ENCODE data around the gene IFT43. TPM values are rescaled to one million over a fixed set of nuclear protein-coding genes. Genes with fewer than 3 reads are reported as not detected.

IFT43 gene
- total and polyA plus RNA-seq, 2 donors (not counting 1 experiment from before 2014, with no cell fraction given), result 35.2 to 54.9 TPM

GRCh38 chr14:76100236-76100635, 114.7 kb downstream of the IFT43 start:
- no peak overlapping the region for H3K27ac ChIP-seq (ENCODE audit: insufficient read depth, low read length)
- no peak overlapping the region for H3K4me2 ChIP-seq (ENCODE audit: extremely low read depth, insufficient read depth, low read length)
- H3K36me3 ChIP-seq (ENCODE audit: control insufficient read depth, insufficient read depth, low read length), result no peaks in the 10 kb centered on the region
- peaks cover 4% of the 10 kb centered on the region for H3K27me3 ChIP-seq (ENCODE audit: control insufficient read depth, insufficient read depth, low read length)
- H3K9me3 ChIP-seq (ENCODE audit: control insufficient read depth, insufficient read depth, low read depth, low read length), result no peaks in the 10 kb centered on the region
- H4K20me1 ChIP-seq (ENCODE audit: control insufficient read depth, extremely low read depth, insufficient read depth, low read length), result no peaks in the 10 kb centered on the region
- no peak for DNase-seq (ENCODE audit: low read depth in 2 of 2)
- no peak overlapping the region for H2AFZ ChIP-seq (ENCODE audit: low read length)
- no peaks in the 10 kb centered on the region for H3K4me1 ChIP-seq (ENCODE audit: control insufficient read depth, extremely low read depth, insufficient read depth, low read length)
- no peak overlapping the region for H3K9ac ChIP-seq (ENCODE audit: insufficient read depth, low read length)
- H3K79me2 ChIP-seq (ENCODE audit: control insufficient read depth, insufficient read depth, low read length), result no peaks in the 10 kb centered on the region
- TF ChIP-seq, protein P1, sequence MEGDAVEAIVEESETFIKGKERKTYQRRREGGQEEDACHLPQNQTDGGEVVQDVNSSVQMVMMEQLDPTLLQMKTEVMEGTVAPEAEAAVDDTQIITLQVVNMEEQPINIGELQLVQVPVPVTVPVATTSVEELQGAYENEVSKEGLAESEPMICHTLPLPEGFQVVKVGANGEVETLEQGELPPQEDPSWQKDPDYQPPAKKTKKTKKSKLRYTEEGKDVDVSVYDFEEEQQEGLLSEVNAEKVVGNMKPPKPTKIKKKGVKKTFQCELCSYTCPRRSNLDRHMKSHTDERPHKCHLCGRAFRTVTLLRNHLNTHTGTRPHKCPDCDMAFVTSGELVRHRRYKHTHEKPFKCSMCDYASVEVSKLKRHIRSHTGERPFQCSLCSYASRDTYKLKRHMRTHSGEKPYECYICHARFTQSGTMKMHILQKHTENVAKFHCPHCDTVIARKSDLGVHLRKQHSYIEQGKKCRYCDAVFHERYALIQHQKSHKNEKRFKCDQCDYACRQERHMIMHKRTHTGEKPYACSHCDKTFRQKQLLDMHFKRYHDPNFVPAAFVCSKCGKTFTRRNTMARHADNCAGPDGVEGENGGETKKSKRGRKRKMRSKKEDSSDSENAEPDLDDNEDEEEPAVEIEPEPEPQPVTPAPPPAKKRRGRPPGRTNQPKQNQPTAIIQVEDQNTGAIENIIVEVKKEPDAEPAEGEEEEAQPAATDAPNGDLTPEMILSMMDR (conservative IDR thresholded peaks at IDR 0.05 in 1 of 2, IDR thresholded peaks at IDR 0.05 in 1 of 2; ENCODE audit: low read depth in 1 of 2, low read length in 2 of 2), result no peak
- TF ChIP-seq EZH2 (IDR thresholded peaks at IDR 0.05; ENCODE audit: low read length, missing control alignments), result no peak
- H3K4me3 ChIP-seq (replicated peaks in 1 of 4; ENCODE audit: control extremely low read depth in 1 of 4, insufficient read depth in 1 of 4, low read depth in 3 of 4, low read length in 4 of 4), result no peak overlapping the region

DNA sequence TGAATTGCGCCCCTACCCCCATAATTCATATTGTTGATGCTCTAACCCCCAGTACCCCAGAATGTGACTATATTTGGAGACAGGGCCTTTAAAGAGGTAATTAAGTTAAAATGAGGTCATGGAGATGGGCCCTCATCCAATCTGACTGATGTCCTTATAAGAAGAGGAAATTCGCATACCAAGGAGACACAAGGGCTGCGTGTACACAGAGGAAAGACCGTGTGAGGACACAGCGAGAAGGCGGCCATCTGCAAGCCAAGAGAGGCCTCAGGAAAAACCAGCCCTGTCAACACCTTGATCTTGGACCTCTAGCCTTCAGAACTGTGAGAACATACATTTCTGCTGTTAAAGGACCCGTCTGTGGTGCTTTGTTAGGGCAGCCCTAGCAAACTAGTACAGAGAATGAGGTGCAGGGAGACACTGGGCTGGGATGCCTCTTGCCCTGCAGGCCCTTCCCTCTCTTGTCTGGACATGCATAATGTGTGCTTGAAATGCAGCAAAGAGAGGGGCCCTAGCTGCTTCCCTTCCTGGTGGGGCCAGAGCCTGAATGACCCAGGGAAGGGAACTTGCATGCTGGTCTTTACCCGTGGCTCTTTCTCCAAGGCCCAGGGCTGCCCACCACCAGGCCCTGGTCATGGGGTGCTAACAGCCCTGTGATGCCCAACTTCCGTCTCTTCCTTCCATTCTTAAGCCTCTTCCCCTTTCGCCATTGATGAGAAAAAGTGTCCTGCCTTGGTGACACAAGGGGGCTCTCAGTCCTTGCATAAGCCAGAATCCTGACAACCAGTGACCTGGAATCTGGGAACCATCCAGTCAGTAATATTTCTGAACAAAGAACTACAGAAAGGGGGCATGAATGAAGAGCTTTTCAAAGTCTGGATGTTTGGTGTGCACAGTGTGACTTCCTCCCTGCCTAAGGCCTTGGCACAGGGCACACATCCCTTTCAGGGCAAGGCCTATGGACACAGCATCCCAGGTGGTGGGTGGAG, 116.1 kb downstream of the IFT43 start:
- H3K9me3 ChIP-seq (ENCODE audit: control insufficient read depth, insufficient read depth, low read depth, low read length), result no peaks in the 10 kb centered on the region

DNA sequence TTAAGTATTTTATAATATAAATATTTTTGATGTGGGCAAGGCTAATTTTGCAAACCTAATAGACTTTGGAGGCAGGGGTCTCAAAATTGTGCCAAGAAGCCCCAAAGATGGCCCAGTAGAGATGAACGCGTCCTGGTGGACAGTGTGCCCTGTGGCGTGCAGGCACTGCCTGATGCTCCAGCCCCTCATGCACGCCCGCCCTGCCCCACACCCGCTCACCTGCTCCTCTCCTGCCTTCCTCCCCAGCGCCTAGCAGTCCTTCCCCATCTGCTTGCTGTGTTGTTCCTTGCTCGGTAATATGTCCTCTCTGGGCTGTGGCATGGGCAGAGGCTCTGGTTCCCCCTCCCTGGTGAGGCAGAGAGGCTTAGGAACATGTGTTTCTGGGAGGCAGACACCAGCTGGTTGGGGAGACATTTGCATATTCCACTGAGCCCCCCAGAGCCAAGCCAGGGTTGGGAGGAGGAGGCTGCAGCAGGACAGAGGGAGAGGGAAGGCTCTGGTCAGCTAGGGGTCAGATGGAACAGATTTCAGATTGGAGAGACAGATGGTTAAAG, 119.3 kb downstream of the IFT43 start:
- H3K9me3 ChIP-seq (ENCODE audit: control insufficient read depth, insufficient read depth, low read depth, low read length), result no peaks in the 10 kb centered on the region
- no peaks in the 10 kb centered on the region for H3K79me2 ChIP-seq (ENCODE audit: control insufficient read depth, insufficient read depth, low read length)
- H3K27me3 ChIP-seq (ENCODE audit: control insufficient read depth, insufficient read depth, low read length), result peaks cover 7% of the 10 kb centered on the region
- no peak overlapping the region for H3K9ac ChIP-seq (ENCODE audit: insufficient read depth, low read length)
- TF ChIP-seq, protein P1 (conservative IDR thresholded peaks at IDR 0.05 in 1 of 2, IDR thresholded peaks at IDR 0.05 in 1 of 2; ENCODE audit: low read depth in 1 of 2, low read length in 2 of 2), result no peak
- no peak for TF ChIP-seq EZH2 (IDR thresholded peaks at IDR 0.05; ENCODE audit: low read length, missing control alignments)
- H3K4me1 ChIP-seq (ENCODE audit: control insufficient read depth, extremely low read depth, insufficient read depth, low read length), result no peaks in the 10 kb centered on the region
- no peaks in the 10 kb centered on the region for H4K20me1 ChIP-seq (ENCODE audit: control insufficient read depth, extremely low read depth, insufficient read depth, low read length)
- H3K27ac ChIP-seq (ENCODE audit: insufficient read depth, low read length), result no peak overlapping the region
- H3K4me3 ChIP-seq (replicated peaks in 1 of 4; ENCODE audit: control extremely low read depth in 1 of 4, insufficient read depth in 1 of 4, low read depth in 3 of 4, low read length in 4 of 4), result no peak overlapping the region
- no peaks in the 10 kb centered on the region for H3K36me3 ChIP-seq (ENCODE audit: control insufficient read depth, insufficient read depth, low read length)
- H3K4me2 ChIP-seq (ENCODE audit: extremely low read depth, insufficient read depth, low read length), result no peak overlapping the region
- H2AFZ ChIP-seq (ENCODE audit: low read length), result no peak overlapping the region
- no peak for DNase-seq (ENCODE audit: low read depth in 2 of 2)

More for the DNA sequence above, 116.1 kb downstream of the IFT43 start:
- Histone ChIP-seq H3K27me3 (ENCODE audit: control insufficient read depth, insufficient read depth, low read length) (peaks cover 4% of the 10 kb centered on the region), H3K79me2 (ENCODE audit: control insufficient read depth, insufficient read depth, low read length) (no peaks in the 10 kb centered on the region), H3K4me2 (ENCODE audit: extremely low read depth, insufficient read depth, low read length) (no peak overlapping the region), H3K9ac (ENCODE audit: insufficient read depth, low read length) (no peak overlapping the region), H3K4me1 (ENCODE audit: control insufficient read depth, extremely low read depth, insufficient read depth, low read length) (no peaks in the 10 kb centered on the region), H3K27ac (ENCODE audit: insufficient read depth, low read length) (no peak overlapping the region), H3K4me3 (replicated peaks in 1 of 4; ENCODE audit: control extremely low read depth in 1 of 4, insufficient read depth in 1 of 4, low read depth in 3 of 4, low read length in 4 of 4) (no peak overlapping the region), H2AFZ (ENCODE audit: low read length) (no peak overlapping the region), H4K20me1 (ENCODE audit: control insufficient read depth, extremely low read depth, insufficient read depth, low read length) (no peaks in the 10 kb centered on the region), H3K36me3 (ENCODE audit: control insufficient read depth, insufficient read depth, low read length) (no peaks in the 10 kb centered on the region)
- peak; percentile 3 to 19 for DNase-seq (ENCODE audit: low read depth in 2 of 2)
- no peak for TF ChIP-seq EZH2 (IDR thresholded peaks at IDR 0.05; ENCODE audit: low read length, missing control alignments)
- TF ChIP-seq, protein P1 (conservative IDR thresholded peaks at IDR 0.05 in 1 of 2, IDR thresholded peaks at IDR 0.05 in 1 of 2; ENCODE audit: low read depth in 1 of 2, low read length in 2 of 2), result no peak

All from fibroblast of lung (primary cell).